Activated T-cell treated with anti-CD3 and anti-CD28 coated beads for 48 hours (primary cell): ENCODE measurements around the gene SLC16A10.
"Not testable (repeated sequence)": the region's sequence is repeated elsewhere in the genome, so short reads cannot be mapped to it uniquely, and the experiment has no call there.

Experiments
- DNase-seq: peaks from one replicate; pipeline ENCODE4 v3.0.0-alpha.2; 2020; ENCODE audit warnings: low read depth

The SLC16A10 gene

DNA sequence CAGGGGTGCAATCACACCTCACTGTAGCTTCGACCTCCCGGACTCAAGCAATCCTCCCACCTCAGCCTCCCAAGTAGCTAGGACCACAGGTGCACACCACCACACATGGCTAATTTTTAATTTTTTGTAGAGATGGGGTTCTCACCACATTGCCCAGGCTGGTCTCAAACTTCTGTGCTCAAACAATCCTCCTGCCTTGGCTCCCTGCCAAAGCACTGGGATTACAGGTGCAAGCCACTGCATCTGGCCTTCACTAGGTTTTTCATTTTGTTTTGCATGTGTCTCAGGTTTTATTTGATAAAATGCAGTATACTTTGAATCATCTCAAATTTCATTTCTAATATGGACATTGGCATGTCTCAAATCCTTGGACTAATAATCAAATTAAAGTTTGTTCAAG is 98.7 kb downstream of the SLC16A10 start:
- DNase-seq: no peak

- DNase-seq: no peak
These were observed 100.6 kb downstream of the SLC16A10 start for GRCh38 chr6:111187874-111188273.

- not testable (repeated sequence) for DNase-seq
These were observed 102.4 kb downstream of the SLC16A10 start for GRCh38 chr6:111189666-111190210.

- DNase-seq: no peak
These were observed 103.3 kb downstream of the SLC16A10 start for GRCh38 chr6:111190637-111191036.

GRCh38 chr6:111191136-111191535 is 103.8 kb downstream of the SLC16A10 start:
- DNase-seq: not testable (repeated sequence)

DNA sequence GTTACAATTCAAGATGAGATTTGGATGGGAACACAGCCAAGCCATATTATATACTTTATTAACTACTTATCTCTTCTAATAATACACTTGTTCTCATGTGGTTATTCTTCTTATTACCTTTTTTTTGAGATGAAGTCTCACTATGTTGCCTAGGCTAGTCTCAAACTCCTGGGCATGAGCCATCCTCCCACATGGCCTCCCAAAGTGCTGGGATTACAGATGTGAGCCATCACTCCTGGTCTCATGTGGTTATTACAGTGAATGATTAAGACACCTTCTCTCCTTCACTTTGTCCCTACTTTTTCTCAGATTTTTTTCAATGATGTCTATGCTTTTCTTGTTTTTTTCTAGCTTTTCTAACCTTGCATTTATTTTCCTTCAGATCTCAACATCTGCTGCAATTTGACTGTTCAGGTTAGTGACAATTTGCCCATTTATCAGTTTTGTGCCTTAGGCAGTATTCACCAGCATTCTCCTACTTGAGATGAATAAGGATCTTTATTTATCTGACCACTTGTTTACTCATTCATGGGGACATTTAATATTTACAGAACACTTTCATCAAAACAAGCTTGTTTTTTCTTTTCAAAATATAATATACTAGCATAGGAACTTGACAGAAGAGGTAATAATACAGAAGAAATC is 105.7 kb downstream of the SLC16A10 start:
- DNase-seq: no peak

DNA sequence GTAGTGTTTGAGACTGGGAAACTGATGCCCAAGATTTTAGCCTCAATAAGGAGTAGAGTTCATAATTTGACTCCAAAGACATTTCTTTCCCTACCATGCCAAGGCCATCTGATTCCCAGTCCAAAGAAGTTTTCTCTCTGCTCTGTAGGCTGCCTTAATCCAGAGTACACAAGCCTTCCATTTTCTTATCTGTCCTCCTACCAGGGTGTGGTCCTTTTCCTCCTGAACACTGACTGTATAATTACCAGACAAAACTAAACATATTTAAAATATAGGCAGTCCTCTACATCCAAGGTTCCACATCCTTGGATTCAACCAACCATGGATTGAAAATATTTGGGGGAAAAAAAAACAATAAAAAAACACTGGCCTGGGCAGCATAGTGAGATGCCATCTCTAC is 108.4 kb downstream of the SLC16A10 start:
- DNase-seq: no peak

GRCh38 chr6:111198841-111199240 is 111.5 kb downstream of the SLC16A10 start:
- DNase-seq: no peak

DNA sequence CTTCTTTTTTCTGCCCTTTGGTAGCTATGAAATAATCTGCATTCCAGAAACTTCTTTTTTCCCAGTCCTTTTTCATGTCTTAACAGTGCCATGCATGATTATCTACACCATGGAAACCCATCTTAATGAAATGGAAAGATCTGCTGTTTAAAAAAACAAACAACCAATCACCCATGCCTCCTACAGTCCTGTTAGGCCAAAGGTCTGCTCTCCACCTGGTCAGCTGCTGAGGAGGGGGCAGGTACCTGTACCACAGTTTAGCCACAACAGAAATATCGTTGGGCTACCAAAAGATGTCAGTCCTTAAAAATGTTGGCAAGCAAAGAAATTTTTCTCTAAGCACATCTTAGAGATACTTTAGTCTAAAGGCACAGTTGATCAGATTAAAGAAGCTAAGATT is 112.6 kb downstream of the SLC16A10 start:
- DNase-seq: no peak

DNA sequence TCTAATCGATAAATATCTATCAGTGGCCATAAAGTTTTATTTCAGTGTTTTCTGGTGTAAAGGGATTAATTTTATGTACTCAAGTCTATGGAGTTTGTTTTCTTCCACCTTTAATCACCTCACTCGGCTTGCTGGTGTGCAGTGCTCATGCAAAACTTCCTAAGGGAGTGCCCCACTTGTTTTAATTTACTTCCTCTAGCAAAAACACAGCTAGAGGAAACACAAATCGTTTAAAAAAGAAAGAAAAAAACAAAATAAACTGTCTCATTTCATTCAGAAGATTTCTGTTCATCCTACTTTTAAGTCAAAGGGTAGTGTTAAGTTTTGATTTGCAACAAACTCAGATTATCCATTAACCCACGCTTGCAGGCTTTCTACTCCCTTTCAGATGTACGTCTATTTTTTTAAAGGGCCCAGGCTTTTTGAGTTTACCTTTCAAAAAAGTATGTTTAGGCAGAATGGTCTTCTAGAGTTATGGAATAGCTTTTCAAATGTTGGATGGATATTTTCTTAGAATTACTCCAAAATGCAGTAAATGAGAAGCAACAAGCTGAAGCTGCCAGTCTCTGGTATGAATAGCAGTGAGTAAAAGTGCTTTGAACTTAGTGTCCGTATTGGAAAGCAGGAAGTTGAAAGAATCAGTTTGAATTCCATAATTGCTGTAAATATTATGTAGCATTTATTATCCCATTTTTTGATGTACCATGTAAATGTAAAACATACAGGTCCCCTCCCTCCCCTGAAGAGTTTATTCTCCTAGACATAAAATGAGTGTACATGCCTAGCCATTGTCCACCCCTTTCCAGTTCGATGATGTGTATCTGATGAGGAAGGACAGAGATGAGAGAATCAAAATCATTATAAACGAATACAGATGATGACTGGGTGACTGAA is 113.3 kb downstream of the SLC16A10 start:
- DNase-seq: no peak

GRCh38 chr6:111201244-111201554 is 113.9 kb downstream of the SLC16A10 start:
- no peak for DNase-seq

- DNase-seq: no peak
These were observed 114.5 kb downstream of the SLC16A10 start for GRCh38 chr6:111201764-111202163.

GRCh38 chr6:111203539-111203938 is 116.2 kb downstream of the SLC16A10 start:
- not testable (repeated sequence) for DNase-seq

DNA sequence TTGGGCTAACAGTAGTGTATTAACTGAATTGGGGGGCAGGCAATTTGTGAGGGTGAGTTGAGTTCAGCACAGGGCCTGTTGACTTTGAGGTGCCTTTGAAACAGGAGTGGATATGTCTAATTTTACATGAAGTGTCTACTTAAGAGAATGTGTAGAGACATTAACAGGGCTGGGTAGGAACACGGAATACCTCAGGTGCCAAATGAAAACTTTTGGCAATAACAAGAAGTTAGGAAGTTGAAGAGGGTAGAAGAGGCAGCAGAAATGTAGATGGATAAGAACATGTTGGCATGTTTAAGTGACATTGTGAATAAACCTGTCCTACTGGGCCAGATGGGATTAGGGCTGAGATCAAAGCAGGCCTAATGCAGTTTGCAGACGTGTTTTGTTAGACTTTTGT is 117.0 kb downstream of the SLC16A10 start:
- no peak for DNase-seq

DNA sequence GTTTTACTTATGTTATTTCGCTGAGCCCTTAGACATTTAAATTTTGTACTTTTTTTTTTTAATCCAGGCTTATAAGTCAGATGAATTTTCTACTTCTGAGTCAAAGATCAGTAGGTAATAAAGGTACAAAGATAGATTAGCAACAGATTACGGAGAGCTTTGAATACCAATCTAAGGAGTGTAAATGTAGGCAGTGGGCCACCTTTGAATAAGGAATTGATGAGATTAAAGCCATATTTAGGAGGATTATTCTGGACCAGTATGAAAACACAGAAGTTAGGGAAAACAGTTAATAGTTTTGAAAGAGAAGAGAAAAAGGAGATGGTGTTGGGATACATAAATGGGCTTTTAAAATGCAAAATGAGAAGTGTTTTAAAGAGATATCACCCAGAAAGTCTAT is 117.6 kb downstream of the SLC16A10 start:
- no peak for DNase-seq

DNA sequence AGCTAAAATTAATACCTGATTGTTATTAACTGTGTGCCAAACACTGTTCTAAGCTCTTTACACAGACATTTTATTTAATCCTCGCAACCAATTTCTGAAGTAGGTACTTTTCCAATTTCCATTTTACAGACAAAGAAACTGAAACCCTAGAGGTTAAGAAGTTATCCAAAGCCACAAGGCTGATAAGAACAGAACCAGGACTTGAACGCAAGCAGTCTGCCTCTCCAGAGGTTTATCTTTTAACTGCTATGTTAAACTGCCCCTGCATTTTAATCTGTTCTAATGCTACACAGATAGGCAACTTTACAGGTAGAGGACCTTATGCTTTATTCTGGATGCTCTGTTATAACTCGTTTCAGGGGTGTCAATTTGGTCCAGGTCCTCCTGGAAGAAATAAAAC is 118.2 kb downstream of the SLC16A10 start:
- DNase-seq: no peak

DNA sequence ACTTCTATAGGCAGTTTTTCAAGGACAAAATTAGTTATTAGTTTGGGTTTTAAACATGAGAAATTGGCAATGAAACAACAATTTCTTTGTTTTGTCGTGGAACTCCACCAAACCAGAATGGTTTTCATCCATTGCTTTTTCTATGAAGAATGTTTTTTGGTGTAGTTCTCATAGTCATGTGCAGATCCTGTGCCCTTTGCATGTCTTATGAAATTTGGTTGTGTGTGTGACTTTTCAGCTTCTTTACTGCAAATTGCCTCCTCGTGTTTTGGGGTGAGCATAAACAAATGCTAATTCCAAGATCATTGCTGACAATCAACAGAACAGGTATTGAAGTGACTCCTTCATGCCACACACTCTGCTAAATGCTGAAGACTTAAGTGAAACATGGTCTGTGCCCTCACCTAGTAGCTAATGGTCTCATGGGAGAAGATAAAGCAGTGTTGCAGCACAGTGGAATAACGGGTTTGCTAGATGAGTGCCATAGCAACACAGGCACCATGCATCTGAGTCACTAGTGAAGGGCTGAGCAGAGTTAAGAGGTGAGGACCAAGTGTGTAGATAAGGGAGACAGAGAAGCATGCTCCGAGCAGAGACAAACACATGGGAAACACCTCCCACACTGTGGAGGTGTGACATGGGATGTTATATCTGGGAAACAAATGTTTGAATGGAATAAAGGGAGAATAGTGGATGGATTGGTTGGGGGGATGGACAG is 120.0 kb downstream of the SLC16A10 start:
- DNase-seq: no peak

GRCh38 chr6:111208933-111209332 is 121.6 kb downstream of the SLC16A10 start:
- no peak for DNase-seq

- no peak for DNase-seq
These were observed 123.0 kb downstream of the SLC16A10 start for GRCh38 chr6:111210194-111210728.

DNA sequence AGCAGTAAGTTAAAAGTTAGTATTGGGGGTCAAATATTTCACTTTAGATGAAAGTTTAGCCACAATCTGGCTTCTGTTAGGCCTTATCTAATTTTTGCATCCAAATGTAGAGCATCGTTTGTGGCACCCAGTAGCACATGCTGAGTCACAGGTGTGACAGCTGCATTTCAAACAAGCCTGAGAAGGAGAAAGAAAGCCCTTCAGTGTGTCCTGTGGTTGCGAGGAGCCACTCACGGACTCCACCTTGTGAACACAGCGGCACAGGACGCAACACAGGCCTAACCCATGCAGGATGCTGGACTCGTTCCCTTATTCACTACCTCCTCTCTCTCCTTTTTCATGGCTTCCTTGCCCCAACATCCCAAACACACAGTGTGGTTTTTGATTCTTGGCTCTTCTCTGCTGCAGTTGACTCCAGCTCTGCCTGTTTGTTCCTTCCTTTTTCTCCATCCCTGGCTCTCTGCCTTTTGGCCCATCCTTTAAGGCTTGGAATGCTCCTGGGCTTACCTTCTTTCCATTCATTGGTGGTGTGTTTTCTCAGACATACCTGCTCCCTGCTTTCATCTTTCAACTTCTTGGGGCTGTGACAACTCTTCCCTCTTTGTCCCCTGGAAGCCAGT is 124.2 kb downstream of the SLC16A10 start:
- DNase-seq: no peak

GRCh38 chr6:111212625-111213024 is 125.3 kb downstream of the SLC16A10 start:
- no peak for DNase-seq

GRCh38 chr6:111215131-111215530 is 127.8 kb downstream of the SLC16A10 start:
- DNase-seq: no peak
